AG04450 (cell line): ENCODE data around the gene CRTC1. TPM values are rescaled to one million over a fixed set of nuclear protein-coding genes. Genes with fewer than 3 reads are reported as not detected.

ENCODE experiments used
- CTCF ChIA-PET: fragments of 300-600, 350-600 bp; formaldehyde crosslinking; extraction: SDS; loops from one replicate; lab custom pipeline; 2022; ENCODE audit warnings: antibody characterized with exemption, inconsistent platforms; lab: Charles Lee
- POLR2A ChIA-PET: fragments of 350-600 bp; formaldehyde crosslinking; extraction: SDS; loops from one replicate; lab custom pipeline; 2021; ENCODE audit warnings: antibody characterized with exemption, inconsistent platforms; lab: Yijun Ruan, JAX
- DNase-seq: peaks from one replicate; pipeline ENCODE4 v3.0.0-alpha.2; 2011; ENCODE audit warnings: low read depth, low spot score
- H3K27ac ChIP-seq: one replicate; pipeline ENCODE4 v1.5.1; 2012; ENCODE audit warnings: low read depth, low read length, control low read depth
- H3K27me3 ChIP-seq: one replicate; pipeline ENCODE4 v1.6.0; 2012; ENCODE audit warnings: low read length; ENCODE audit not compliant: control insufficient read depth, insufficient read depth
- H3K4me3 ChIP-seq: 2 replicates; pipeline ENCODE4 v1.5.1; 2011; ENCODE audit warnings: mild to moderate bottlenecking, low read depth, low read length, control low read depth
- H3K9me3 ChIP-seq: 2 replicates; pipeline ENCODE4 v1.5.1; 2012; ENCODE audit warnings: low read length; ENCODE audit not compliant: control insufficient read depth, insufficient read depth
- polyA plus RNA-seq: library from polyadenylated mRNA; depleted of rRNA; stranded (reverse); fragments of >200 nt; gene quantifications from 2 replicates; pipeline ENCODE4 v1.2.3, GENCODE V29; 2011
- TF ChIP-seq, protein P1 (sequence below): IDR thresholded peaks from 2 replicates; pipeline ENCODE4 v1.5.1; 2011; ENCODE audit warnings: low read depth, low read length, control low read depth, inconsistent platforms

Gene CRTC1
- polyA plus RNA-seq, 1 experiment = 1.0 TPM

DNA sequence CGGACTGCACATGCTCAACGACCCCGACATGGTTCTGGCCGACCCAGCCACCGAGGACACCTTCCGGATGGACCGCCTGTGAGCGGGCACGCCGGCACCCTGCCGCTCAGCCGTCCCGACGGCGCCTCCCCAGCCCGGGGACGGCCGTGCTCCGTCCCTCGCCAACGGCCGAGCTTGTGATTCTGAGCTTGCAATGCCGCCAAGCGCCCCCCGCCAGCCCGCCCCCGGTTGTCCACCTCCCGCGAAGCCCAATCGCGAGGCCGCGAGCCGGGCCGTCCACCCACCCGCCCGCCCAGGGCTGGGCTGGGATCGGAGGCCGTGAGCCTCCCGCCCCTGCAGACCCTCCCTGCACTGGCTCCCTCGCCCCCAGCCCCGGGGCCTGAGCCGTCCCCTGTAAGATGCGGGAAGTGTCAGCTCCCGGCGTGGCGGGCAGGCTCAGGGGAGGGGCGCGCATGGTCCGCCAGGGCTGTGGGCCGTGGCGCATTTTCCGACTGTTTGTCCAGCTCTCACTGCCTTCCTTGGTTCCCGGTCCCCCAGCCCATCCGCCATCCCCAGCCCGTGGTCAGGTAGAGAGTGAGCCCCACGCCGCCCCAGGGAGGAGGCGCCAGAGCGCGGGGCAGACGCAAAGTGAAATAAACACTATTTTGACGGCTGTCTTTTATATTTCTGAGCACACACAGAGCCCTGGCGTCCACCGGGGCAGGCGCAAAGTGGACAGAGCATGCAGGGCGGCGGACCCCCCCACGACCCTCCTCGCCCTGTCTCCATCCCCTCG lies 94.0 kb downstream of the CRTC1 start:
- no peak for DNase-seq
- TF ChIP-seq, protein P1, sequence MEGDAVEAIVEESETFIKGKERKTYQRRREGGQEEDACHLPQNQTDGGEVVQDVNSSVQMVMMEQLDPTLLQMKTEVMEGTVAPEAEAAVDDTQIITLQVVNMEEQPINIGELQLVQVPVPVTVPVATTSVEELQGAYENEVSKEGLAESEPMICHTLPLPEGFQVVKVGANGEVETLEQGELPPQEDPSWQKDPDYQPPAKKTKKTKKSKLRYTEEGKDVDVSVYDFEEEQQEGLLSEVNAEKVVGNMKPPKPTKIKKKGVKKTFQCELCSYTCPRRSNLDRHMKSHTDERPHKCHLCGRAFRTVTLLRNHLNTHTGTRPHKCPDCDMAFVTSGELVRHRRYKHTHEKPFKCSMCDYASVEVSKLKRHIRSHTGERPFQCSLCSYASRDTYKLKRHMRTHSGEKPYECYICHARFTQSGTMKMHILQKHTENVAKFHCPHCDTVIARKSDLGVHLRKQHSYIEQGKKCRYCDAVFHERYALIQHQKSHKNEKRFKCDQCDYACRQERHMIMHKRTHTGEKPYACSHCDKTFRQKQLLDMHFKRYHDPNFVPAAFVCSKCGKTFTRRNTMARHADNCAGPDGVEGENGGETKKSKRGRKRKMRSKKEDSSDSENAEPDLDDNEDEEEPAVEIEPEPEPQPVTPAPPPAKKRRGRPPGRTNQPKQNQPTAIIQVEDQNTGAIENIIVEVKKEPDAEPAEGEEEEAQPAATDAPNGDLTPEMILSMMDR = no peak
- Histone ChIP-seq H3K4me3 (no peak overlapping the region), H3K27me3 (no peaks in the 10 kb centered on the region), H3K27ac (no peak overlapping the region), H3K9me3 (no peaks in the 10 kb centered on the region; the same call in 1 of the 2 replicates)
- POLR2A ChIA-PET = interaction anchor here (0.6 kb wide), 1 partner anchor 66 kb away, joined by 6 read pairs; no protein-coding TSS in a partner anchor
- CTCF ChIA-PET = no interaction called here

DNA sequence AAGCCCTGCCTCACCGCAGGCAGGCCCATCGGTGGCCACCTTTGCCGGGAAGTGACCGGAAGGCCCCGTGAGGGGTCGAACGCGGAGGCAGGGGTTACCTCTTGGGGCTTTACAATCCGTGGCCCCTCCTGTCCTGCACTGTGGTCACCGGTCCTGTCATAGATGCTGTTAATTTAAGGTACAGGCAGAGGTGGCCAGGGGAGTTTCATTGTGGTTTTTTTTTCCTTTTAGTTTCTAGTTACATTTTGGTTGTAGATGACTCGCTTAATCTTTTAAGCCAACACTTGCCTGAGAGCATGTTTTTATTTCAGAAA lies 94.6 kb downstream of the CRTC1 start:
- Histone ChIP-seq H3K27ac (no peak overlapping the region), H3K9me3 (no peaks in the 10 kb centered on the region; the same call in 1 of the 2 replicates), H3K27me3 (no peaks in the 10 kb centered on the region), H3K4me3 (no peak overlapping the region)
- POLR2A ChIA-PET = no interaction called here
- CTCF ChIA-PET = no interaction called here
- no peak for DNase-seq
- TF ChIP-seq, protein P1 = no peak

DNA sequence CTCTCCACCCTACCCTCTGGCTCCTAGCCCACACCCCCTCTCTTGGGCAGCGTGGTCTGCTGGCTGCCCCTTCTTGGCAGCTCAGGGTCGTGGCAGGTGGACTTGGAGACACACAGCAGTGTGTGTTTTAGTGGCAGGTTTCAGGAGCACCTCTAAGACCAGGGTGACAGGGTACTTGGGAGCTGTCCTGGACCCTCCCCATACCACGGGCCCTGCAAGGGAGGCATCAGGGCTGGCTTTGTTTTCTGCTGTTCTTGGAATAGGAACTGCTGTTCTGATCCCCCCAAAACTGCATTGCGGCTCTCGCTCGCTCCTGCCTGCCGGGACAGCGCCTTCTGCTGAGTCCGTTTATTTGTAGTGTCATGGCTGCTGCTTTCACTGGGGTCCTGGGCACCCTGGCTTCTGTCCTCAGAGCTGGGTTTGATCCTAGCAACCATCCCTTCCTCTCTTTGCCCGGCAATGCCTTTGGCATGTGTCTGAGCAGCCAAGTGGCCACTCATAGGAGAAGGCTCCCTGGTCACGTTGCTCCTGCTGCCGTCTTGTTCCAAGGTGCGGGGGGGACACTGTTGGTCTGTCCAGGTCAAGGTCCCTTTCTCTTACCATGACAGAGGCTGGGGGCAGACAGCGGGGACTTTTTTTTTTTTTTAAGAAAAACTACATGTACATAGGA lies 95.5 kb downstream of the CRTC1 start:
- CTCF ChIA-PET = no interaction called here

DNA sequence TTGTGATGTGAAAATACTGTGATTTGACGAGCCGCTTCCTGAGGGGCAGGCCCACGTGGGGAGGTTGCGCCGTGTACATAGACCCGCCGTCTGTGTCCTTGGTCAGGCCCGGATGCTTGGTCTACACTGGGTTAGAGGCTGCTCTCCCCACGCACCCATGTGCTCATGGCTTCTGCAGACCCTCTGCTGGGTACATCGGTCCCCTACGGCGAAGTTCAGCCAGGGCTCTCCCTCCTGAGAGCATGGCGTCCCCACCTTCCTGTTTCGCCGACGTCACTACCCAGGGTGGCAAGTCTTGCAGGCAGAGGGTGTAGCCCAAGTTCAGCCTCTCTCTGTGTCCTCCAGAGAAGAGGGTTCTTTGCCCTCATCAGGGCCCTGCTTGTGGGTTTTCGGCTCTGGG lies 96.6 kb downstream of the CRTC1 start:
- H3K4me3 ChIP-seq = no peak overlapping the region
- no peak overlapping the region for H3K27ac ChIP-seq
- ChIA-PET CTCF (no interaction called here), POLR2A (no interaction called here)
- DNase-seq = no peak
- TF ChIP-seq, protein P1 = no peak
- H3K9me3 ChIP-seq = peaks cover 7% of the 10 kb centered on the region; the same call in 1 of the 2 replicates
- H3K27me3 ChIP-seq = no peaks in the 10 kb centered on the region

More for the DNA sequence above, 95.5 kb downstream of the CRTC1 start:
- H3K27ac ChIP-seq = no peak overlapping the region
- POLR2A ChIA-PET = interaction anchor here (0.5 kb wide), 1 partner anchor 10 kb away, joined by 3 read pairs; no protein-coding TSS in a partner anchor
- H3K4me3 ChIP-seq = no peak overlapping the region
- no peaks in the 10 kb centered on the region for H3K27me3 ChIP-seq
- TF ChIP-seq, protein P1 = no peak
- DNase-seq = no peak
- peaks cover 2% of the 10 kb centered on the region; the same call in 1 of the 2 replicates for H3K9me3 ChIP-seq

DNA sequence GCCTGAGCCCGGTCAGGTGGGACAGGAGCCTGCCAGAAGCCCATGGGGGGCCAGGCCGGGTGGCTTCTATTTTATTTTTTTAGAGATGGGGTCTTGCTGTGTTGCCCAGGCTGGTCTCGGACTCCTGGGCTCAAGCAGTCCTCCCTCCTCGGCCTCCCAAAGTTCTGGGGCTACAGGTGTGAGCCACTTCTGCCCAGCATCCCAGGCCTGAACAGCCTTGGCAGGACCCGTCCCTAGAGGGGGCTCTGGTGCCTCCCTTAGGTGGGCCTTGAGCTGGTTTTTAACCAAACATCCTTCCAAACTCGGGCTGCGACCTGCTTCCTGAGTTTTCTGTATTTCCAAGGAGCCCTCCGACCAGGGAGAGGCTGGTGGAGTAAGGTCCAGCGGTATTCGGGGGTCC lies 97.2 kb downstream of the CRTC1 start:
- H3K4me3 ChIP-seq = no peak overlapping the region
- no peaks in the 10 kb centered on the region for H3K27me3 ChIP-seq
- no peak for DNase-seq
- H3K27ac ChIP-seq = no peak overlapping the region
- POLR2A ChIA-PET = no interaction called here
- CTCF ChIA-PET = no interaction called here
- peaks cover 7% of the 10 kb centered on the region; the same call in 1 of the 2 replicates for H3K9me3 ChIP-seq
- TF ChIP-seq, protein P1 = no peak
